GM06990 (cell line): ENCODE data around the gene C2orf69.
"Not testable (repeated sequence)": the region's sequence is repeated elsewhere in the genome, so short reads cannot be mapped to it uniquely, and the experiment has no call there.

Experiments used
- DNase-seq: peaks from one replicate; pipeline ENCODE4 v3.0.0-alpha.2; 2011; ENCODE audit not compliant: insufficient read length; ENCODE audit errors: extremely low read depth
- H3K27me3 ChIP-seq: replicated peaks from 2 replicates; pipeline ENCODE4 v1.6.0; 2011; ENCODE audit warnings: low read length; ENCODE audit not compliant: control insufficient read depth, insufficient read depth
- H3K36me3 ChIP-seq: 2 replicates; pipeline ENCODE4 v1.5.1; 2011; ENCODE audit warnings: low read length; ENCODE audit not compliant: control insufficient read depth, insufficient read depth
- H3K4me3 ChIP-seq: replicated peaks from 2 replicates; pipeline ENCODE4 v1.5.1; 2011; ENCODE audit warnings: low read depth, mild to moderate bottlenecking, control low read depth, low read length
- TF ChIP-seq, protein P1 (sequence below): IDR thresholded peaks from 2 replicates; pipeline ENCODE4 v1.5.1; 2011; ENCODE audit warnings: low read length, control low read depth, mild to moderate bottlenecking, inconsistent platforms; ENCODE audit not compliant: insufficient read depth, poor library complexity, severe bottlenecking

The C2orf69 gene

DNA sequence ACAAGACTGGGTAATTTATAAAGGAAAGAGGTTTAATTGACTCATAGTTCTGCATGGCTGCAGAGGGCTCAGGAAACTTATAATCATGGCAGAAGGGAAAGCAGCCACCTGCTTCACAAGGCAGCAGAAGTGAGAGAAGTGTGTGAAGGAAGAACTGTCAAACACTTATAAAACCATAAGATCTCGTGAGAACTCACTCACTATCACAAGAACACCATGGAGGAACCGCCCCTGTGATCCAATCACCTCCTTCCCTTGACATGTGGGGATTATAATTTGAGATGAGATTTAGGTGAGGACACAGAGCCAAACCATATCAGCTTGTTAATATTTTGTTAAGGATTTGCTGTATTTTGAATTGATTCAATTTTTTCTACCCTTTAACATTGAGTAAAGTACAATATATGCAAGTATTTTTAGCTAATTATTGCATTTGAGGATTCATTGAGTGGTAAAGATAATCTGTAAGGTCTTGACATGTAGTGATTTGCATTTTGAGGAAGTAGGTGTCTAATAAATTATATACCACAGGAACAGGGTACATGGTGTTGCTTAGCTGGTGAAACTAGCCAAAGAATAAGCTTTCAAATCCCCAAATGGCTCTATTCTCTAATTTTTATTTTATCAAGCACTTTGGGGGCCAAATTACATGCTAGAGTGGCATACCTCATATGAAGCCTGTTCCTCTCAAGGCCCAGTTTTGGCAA lies 3.9 kb upstream of the C2orf69 start:
- no peak overlapping the region for H3K4me3 ChIP-seq
- H3K27me3 ChIP-seq = no peaks in the 10 kb centered on the region
- no peak for DNase-seq
- H3K36me3 ChIP-seq = no peaks in the 10 kb centered on the region
- TF ChIP-seq, protein P1, sequence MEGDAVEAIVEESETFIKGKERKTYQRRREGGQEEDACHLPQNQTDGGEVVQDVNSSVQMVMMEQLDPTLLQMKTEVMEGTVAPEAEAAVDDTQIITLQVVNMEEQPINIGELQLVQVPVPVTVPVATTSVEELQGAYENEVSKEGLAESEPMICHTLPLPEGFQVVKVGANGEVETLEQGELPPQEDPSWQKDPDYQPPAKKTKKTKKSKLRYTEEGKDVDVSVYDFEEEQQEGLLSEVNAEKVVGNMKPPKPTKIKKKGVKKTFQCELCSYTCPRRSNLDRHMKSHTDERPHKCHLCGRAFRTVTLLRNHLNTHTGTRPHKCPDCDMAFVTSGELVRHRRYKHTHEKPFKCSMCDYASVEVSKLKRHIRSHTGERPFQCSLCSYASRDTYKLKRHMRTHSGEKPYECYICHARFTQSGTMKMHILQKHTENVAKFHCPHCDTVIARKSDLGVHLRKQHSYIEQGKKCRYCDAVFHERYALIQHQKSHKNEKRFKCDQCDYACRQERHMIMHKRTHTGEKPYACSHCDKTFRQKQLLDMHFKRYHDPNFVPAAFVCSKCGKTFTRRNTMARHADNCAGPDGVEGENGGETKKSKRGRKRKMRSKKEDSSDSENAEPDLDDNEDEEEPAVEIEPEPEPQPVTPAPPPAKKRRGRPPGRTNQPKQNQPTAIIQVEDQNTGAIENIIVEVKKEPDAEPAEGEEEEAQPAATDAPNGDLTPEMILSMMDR = no peak

DNA sequence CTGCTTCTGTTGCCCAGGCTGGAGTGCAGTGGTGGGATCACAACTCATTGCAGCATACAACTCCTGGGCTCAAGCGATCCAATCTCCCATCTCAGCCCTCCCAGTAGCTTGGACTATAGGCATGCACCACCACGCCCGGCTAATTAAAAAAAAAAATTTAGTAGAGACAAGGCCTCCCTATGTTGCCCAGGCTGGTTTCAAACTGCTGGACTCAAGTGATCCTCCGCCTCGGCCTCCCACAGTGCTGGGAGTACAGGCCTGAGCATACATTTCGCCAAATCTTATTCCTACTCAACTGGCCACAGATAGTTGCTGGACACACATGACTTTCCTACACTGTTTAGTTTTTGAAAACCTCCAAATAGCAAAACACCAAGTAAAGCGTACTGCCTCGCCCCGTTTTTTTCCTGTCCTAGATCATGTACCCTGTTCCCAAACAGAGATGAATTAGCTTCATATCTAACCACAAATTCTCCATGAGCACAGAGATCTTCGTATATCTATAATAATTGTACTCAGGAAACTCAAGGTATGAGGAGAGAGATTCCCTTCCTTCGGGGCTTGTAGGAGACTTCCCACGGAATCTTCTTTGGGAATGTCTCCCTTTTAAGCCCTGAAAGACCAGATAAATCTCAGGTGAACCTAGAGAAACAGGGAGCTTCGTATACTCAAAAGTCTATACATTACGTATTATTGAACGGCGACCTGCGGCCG lies 598 bp upstream of the C2orf69 start:
- no peak for DNase-seq

DNA sequence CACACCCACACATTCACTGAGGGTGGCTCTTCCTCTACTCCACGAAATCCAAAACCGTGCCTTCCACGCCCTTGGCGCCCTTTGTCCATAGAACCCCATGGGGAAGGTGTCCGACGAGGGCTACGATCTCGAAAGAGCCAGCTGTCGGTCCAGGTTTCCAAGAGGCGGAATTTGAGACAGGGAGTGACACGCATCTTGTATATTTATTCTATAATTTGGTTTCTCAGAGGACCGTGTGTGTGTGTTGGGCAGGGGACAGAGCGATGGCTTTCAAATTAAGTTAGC lies 726 bp downstream of the C2orf69 start:
- TF ChIP-seq, protein P1 = no peak
- H3K36me3 ChIP-seq = peaks cover 4% of the 10 kb centered on the region; the same call in 1 of the 2 replicates
- DNase-seq = no peak
- peak overlapping the region; percentile 88 for H3K4me3 ChIP-seq
- no peaks in the 10 kb centered on the region for H3K27me3 ChIP-seq

More for the DNA sequence above, 598 bp upstream of the C2orf69 start:
- Histone ChIP-seq H3K4me3 (peak overlapping the region; percentile 88), H3K27me3 (no peaks in the 10 kb centered on the region), H3K36me3 (no peaks in the 10 kb centered on the region)
- TF ChIP-seq, protein P1 = no peak

DNA sequence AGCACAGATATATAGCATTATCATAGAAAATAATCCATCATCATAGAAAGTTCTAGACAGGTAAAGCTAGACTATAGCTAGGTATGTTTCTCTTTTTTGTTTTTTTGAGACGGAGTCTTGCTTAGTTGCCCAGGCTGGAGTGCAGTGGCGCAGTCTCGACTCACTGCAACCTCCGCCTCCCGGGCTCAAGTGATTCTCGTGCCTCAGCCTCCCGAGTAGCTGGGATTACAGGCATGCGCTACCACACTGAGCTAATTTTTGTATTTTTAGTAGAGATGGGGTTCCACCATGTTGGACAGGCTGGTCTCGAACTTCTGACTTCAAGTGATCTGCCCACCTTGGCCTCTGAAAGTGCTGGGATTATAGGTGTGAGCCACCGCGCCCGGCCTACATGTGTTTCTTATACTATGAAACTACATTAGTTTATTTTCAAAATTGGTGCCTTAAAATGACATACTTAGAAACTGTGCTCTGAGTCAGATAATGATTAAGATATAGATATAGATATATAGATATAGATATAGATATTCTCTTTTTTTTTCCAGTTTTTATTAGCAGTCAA lies 1.5 kb downstream of the C2orf69 start:
- peak overlapping the region; percentile 88 for H3K4me3 ChIP-seq
- not testable (repeated sequence) for H3K27me3 ChIP-seq, DNase-seq, H3K36me3 ChIP-seq

DNA sequence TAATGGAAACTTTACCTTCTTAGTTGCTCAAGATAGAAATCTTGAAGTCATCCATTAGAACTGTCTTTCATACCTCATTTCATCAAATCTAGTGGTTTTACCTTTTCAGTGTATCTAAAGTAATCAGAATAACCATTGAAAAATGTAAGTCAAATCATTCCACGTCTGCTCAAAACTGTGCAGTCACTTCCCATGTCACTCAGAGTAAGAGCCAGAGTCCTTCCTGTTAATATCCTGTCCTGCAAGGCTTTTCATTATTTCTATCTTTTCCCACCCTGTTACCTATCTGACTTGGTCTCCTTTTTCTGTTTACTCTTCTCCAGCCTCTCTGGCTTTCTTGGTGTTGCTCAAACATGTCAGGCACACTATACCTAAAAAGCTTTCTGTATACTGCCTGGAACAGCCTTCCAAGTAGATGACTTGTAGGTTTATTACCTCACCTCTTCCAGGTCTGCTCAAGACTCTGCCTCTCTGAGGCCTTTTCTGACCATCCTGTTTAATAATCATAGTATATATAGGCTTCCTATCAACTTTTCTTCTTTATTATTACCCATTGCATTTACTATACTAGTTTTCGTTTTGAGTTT lies 3.4 kb downstream of the C2orf69 start:
- peaks cover 4% of the 10 kb centered on the region; the same call in 1 of the 2 replicates for H3K36me3 ChIP-seq
- no peak for DNase-seq
- H3K4me3 ChIP-seq = no peak overlapping the region
- TF ChIP-seq, protein P1 = no peak
- no peaks in the 10 kb centered on the region for H3K27me3 ChIP-seq

DNA sequence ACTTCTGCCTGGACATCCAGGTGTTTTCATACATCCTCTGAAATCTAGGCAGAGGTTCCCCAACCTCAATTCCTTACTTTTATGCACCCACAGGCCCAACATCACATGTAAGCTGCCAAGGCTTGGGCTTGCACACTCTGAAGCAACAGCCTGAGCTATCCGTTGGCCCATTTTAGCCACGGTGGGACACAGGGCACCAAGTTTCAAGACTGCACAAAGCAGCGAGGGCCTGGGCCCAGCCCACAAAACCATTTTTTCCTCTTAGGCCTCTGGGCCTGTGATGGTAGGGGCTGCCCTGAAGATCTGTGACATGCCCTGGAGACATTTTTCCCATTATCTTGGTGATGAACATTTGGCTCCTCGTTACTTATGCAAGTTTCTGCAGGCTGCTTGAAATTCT lies 5.9 kb downstream of the C2orf69 start:
- DNase-seq = no peak
- no peak overlapping the region for H3K4me3 ChIP-seq

More for the DNA sequence above, 5.9 kb downstream of the C2orf69 start:
- Histone ChIP-seq H3K27me3 (no peaks in the 10 kb centered on the region), H3K36me3 (peaks cover 4% of the 10 kb centered on the region; the same call in 1 of the 2 replicates)
- TF ChIP-seq, protein P1 = no peak
